NCI-H187 treated with DMSO at 0.1 percent for 48 hours (cell line): ENCODE data around the gene RAB6C.
"Not testable (repeated sequence)": the region's sequence is repeated elsewhere in the genome, so short reads cannot be mapped to it uniquely, and the experiment has no call there.

Experiments used
- DNase-seq: peaks from one replicate; lab custom pipeline; 2025; lab: John Stamatoyannopoulos, UW

Gene RAB6C

GRCh38 chr2:129996657-129997237 lies 17.3 kb downstream of the RAB6C start:
- not testable (repeated sequence) for DNase-seq

GRCh38 chr2:129998771-129999170 lies 19.3 kb downstream of the RAB6C start:
- not testable (repeated sequence) for DNase-seq

GRCh38 chr2:130005862-130006261 lies 26.4 kb downstream of the RAB6C start:
- DNase-seq: not testable (repeated sequence)

GRCh38 chr2:130016701-130017100 lies 37.2 kb downstream of the RAB6C start:
- DNase-seq: not testable (repeated sequence)

GRCh38 chr2:130019402-130019801 lies 39.9 kb downstream of the RAB6C start:
- no peak for DNase-seq

GRCh38 chr2:130020069-130020468 lies 40.6 kb downstream of the RAB6C start:
- not testable (repeated sequence) for DNase-seq

GRCh38 chr2:130025931-130026330 lies 46.5 kb downstream of the RAB6C start:
- not testable (repeated sequence) for DNase-seq
